GM19452 (cell line): ENCODE measurements around the gene FBXL16.
"Not testable (repeated sequence)": the region's sequence is repeated elsewhere in the genome, so short reads cannot be mapped to it uniquely, and the experiment has no call there.

Experiments
- ATAC-seq: cut with Tn5 transposase; IDR thresholded peaks from one replicate; pipeline ENCODE4 v1.9.1; 2021; ENCODE audit not compliant: unreplicated experiment

Gene FBXL16

DNA sequence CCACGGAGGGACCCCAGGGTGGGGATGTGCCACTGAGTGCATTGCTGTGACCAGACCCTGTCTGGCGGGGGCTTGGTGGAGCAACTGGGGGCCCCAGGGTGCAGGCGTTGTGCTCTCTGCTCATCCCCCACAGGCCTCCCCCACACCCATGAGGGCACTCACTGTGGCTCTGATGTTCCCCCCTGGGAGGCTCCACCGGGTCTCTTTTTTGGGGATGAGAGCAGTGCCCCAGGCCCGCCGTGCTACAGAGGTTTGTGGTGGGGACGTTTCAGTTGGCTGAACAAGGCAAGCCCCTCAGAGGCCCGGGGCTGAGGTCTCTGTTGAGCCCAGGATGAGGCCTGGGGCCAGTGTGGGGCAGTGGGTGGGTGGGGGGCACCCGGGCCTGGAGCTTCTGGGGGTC lies 18.1 kb upstream of the FBXL16 start:
- ATAC-seq, result no peak

- ATAC-seq, result no peak
These were observed 17.4 kb upstream of the FBXL16 start for GRCh38 chr16:722835-723633.

- ATAC-seq, result no peak
These were observed 16.4 kb upstream of the FBXL16 start for GRCh38 chr16:721765-722540.

DNA sequence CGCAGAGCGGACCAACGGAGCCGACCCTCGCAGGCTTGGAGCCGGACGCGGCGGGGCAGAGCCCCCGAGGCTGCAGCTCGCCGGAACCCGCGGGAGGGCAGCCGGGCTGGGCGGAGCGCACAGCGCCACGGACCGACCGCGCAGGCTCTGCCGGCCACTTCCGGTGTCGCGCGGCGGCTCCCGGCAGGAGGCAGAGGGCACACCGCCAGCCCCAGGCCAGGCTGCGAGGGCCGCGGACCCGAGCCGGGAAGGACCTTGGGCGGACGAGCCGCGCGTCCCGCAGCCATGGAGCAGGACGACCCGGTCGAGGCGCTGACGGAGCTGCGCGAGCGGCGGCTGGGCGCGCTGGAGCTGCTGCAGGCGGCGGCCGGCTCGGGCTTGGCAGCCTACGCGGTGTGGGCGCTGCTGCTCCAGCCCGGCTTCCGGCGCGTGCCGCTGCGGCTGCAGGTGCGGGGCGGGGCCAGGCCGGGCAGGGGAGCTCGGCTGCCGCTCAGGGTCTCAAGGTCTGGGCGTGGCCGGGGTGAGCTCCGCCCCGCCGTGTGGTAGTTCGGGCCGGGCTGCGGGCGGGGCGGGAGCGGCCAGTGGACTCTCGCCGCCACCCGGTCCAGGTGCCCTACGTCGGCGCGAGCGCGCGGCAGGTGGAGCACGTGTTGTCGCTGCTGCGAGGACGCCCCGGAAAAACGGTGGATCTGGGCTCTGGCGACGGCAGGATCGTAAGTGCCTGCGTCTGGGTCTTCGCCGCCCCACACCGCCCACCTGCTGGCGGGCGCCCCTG lies 15.6 kb upstream of the FBXL16 start, which contains the start of gene ANTKMT:
Gene ANTKMT, plus strand, starts transcription at position 157 of the 775 bp plus-strand sequence. Its CDS starts 129 bp downstream, at position 286.
- ATAC-seq, result peak; percentile 57

DNA sequence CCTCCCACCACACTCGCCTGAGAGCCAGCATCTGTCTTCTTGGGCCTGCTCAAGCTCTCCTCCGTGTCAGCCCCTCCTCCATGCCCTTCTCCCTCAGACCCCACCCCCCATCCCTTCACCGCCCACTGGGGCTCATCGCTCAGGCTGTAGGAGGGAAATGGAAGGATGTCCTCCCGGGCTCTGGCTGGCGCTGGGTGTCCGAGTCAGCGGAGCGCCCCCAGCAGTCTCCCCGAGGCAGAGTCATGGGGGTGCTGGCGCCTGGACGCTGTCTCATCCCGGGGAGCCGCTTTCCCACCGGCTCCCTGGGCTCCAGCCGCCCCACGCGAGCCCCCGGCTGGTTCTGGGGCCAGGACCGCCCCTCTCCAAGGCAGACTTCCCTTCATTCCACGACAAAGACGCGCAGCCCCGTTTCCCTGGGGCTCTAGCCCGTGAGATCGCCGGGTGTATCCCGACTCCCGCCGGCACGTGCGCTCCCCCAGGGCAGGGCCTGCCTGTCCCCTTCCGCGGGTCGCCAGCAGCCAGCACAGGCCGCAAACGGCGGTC lies 14.9 kb upstream of the FBXL16 start:
- peak; percentile 36 for ATAC-seq

DNA sequence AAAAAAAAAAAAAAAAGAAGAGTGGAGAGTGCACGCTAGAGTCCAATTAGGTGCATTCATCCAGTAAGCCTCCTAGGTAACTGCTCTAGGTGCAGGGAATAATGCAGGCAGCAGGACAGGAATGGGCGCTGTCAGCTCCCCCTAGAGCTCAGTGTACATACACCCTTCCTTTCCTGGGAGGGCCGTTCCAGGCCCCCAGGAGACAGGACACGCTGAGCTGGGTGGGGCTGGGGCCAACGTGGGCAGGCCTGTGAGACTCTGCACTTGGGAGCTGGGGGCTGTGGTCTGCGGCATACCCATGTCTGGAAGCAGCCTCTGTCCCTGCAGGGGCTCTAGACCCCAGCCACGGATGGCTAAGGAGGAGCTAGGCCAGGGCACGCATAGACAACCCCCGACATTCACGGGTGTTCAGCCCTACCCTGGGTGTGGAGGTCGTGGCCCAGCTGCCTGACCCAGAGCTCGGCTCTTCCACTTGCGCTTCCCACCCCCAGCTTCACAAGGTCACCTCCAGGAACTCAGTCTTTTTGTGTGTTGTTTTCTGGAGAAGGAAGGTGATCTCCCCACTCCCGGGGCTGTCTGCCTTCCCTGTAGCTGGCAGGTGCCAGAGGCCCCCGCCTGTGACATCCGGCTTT lies 14.3 kb upstream of the FBXL16 start:
- ATAC-seq, result no peak

- ATAC-seq, result no peak
These were observed 13.3 kb upstream of the FBXL16 start for GRCh38 chr16:718922-719321.

GRCh38 chr16:718389-718788 lies 12.8 kb upstream of the FBXL16 start:
- ATAC-seq, result no peak

GRCh38 chr16:717450-718245 lies 12.0 kb upstream of the FBXL16 start:
- no peak for ATAC-seq

- no peak for ATAC-seq
These were observed 11.2 kb upstream of the FBXL16 start for GRCh38 chr16:716768-717325.

- no peak for ATAC-seq
These were observed 10.6 kb upstream of the FBXL16 start for GRCh38 chr16:716200-716568.

DNA sequence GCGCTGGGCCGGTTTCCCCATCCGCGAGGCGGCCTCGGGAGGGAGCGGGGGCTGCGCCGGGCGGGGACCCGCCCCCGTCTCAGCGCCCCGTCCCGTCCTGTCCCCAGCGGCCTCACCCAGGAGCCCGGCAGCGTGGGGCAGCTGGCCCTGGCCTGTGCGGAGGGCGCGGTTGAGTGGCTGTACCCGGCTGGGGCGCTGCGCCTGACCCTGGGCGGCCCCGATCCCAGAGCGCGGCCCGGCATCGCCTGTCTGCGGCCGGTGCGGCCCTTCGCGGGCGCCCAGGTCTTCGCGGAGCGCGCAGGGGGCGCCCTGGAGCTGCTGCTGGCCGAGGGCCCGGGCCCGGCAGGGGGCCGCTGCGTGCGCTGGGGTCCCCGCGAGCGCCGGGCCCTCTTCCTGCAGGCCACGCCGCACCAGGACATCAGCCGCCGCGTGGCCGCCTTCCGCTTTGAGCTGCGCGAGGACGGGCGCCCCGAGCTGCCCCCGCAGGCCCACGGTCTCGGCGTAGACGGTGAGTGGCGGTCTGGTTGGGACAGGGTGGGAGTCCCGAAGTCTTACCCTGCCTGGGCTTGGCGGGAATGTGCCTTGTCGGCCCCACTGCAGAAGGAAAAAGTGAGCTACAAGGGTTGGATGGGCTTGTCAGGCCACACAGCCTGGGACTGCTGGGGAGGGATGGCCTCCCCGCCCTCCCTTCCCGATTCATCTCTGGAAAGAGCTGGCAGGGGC lies 10.0 kb upstream of the FBXL16 start:
- no peak for ATAC-seq

- ATAC-seq, result peak; percentile 83
These were observed 9.2 kb upstream of the FBXL16 start, which contains the start of gene METRN for GRCh38 chr16:714558-715476. Gene METRN, plus strand, starts transcription at chr16:715118. Its CDS starts 172 bp downstream, at chr16:715290.

GRCh38 chr16:714079-714478 lies 8.5 kb upstream of the FBXL16 start:
- no peak for ATAC-seq

DNA sequence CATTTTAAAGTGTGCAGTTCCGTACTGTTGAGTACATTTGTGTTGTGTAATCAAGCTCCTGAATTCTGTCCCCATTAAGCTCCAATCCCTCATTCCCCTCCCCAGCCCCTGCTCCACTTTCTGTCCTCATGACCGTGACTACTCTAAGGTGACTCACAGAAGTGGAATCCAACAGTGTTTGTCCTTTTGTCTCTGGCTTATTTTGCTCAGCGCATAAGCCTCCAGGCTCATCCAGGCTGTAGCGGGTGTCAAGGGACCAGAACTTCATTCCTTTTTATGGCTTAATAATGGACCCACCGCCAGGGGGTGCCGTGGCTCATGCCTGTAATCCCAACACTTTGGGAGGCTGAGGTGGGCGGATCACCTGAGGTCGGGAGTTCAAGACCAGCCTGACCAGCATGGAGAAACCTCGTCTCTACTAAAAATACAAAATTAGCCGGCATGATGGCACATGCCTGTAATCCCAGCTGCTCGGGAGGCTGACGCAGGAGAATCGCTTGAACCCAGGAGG lies 7.2 kb upstream of the FBXL16 start:
- not testable (repeated sequence) for ATAC-seq

DNA sequence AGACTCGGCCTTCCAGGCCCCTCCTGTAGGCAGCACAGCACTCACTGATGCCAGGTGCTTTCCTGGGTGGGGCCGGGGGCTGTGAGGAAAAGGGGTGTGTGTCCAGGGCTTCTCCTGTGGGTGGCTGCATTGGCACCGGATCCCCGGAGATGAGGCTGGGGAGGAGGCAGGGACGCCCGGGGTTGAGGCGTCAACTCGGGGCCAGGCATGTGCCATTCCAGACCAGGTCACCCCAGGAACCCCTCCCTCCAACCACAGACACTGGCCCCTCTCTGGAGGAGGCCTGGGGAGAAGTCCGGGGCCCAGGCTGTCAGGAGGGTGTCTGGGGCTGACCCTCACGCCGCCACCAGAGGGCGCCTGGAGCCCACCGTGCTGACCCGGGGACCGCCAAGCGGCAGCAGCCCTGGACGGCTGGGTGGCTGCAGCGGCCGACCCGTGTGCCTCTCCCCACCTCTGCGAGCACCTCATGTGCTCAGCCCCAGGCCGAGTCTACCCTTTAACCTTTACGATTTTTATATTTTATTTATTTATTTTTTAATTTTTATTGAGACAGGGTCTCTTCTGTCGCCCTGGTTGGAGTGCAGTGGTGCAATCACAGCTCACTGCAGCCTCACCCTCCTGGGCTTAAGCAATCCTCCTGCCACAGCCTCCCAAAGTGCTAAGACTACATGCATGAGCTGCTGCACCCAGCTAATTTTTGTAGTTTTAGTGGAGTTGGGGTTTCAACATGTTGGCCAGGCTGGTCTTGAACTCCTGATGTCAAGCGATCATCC lies 6.1 kb upstream of the FBXL16 start:
- no peak for ATAC-seq

- no peak for ATAC-seq
These were observed 5.5 kb upstream of the FBXL16 start for GRCh38 chr16:711084-711483.
